AG20443 (cell line): ENCODE results near the gene PCDHA6.
"Not testable (repeated sequence)": the region's sequence is repeated elsewhere in the genome, so short reads cannot be mapped to it uniquely, and the experiment has no call there.

Experiments
- DNase-seq: peaks from one replicate; pipeline ENCODE4 v3.0.0; 2012; ENCODE audit warnings: low spot score, mixed read lengths

PCDHA6 gene

DNA sequence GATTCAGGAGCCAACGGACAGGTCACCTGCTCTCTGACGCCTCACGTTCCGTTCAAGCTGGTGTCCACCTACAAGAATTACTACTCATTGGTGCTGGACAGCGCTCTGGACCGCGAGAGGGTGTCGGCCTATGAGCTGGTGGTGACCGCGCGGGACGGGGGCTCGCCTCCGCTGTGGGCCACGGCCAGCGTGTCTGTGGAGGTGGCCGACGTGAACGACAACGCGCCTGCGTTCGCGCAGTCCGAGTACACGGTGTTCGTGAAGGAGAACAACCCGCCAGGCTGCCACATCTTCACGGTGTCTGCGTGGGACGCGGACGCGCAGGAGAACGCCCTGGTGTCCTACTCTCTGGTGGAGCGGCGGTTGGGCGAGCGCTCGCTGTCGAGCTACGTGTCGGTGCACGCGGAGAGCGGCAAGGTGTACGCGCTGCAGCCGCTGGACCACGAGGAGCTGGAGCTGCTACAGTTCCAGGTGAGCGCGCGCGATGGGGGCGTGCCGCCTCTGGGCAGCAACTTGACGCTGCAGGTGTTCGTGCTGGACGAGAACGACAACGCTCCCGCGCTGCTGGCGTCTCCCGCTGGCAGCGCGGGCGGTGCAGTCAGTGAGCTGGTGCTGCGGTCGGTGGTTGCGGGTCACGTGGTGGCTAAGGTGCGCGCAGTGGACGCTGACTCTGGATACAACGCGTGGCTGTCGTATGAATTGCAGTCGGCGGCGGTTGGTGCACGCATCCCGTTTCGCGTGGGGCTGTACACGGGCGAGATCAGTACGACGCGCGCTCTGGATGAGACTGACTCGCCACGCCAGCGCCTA, 29.6 kb downstream of the PCDHA6 start:
- no peak for DNase-seq

DNA sequence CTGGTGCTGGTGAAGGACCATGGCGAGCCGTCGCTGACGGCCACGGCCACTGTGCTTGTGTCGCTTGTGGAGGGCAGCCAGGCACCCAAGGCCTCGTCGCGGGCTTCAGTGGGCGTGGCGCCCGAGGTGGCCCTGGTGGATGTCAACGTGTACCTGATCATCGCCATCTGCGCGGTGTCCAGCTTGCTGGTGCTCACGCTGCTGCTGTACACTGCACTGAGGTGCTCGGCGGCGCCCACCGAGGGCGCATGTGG, 30.2 kb downstream of the PCDHA6 start:
- no peak for DNase-seq

DNA sequence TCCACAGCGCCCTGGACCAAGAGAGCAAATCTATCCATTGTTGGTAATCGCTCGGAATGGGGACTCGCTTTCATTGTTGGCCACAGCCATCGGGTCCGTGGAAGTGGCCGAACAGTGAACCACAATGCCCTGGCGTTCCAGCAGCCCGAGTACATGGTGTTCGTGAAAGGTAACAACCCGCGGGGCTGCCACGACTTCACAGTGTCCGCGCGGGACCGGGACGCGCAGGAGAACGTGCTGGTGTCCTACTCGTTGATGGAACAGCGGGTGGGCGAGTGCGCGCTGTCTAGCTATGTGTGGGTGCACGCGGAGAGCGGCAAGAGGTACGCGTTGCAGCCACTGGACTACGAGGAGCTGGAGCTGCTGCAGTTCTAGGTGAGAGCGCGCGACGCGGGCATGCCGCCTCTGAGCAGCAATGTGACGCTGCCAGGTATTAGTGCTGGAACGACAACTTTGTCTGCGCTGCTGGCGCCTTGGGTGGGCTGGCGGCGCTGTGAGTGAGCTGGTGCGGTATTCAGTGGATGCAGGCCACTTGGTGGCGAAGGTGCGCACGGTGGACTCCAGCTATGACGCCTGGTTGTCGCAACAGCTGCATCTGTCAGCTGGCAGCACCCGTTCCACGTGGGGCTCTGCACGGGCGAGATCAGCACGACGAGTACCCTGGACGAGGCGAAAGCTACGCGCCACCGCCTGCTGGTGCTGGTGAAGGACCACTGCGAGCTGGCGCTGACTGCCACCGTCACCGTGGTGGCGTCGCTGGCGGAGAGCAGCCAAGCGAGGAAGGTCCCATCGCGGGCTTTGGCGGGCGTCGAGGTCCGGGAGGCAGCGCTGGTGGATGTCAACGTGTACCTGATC, 34.9 kb downstream of the PCDHA6 start:
- no peak for DNase-seq

DNA sequence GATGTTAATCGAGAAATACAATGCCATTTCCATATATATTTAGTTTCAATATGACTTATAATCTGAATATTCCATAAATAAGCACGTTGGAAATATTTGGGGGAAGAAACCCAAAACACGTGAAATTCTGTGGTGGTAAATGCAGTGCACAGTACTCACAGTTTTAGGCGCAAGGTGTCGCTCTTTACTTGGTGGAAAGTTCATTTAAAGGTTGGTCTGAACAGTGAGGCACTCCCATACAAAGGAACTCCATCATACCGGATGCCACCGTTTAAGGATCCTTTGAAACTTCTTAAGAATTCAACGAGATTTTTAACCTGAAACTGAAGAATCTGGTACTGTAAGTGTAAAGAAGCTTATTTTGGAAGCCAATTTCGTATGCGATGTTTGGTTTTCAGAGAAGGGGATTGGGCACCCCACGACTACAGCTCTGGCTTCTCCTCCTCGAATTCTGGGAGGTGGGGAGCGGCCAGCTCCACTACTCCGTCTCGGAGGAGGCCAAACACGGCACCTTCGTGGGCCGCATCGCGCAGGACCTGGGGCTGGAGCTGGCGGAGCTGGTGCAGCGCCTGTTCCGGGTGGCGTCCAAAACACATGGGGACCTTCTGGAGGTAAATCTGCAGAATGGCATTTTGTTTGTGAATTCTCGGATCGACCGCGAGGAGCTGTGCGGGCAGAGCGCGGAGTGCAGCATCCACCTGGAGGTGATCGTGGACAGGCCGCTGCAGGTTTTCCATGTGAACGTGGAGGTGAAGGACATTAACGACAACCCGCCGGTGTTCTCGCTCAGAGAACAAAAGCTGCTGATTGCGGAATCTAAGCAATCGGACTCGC, 41.2 kb downstream of the PCDHA6 start, which contains the start of gene PCDHA11:
TSS of gene PCDHA11 (plus strand) at position 237 of the 834 bp plus-strand sequence. CDS start at position 384, 147 bp downstream.
- DNase-seq: no peak

DNA sequence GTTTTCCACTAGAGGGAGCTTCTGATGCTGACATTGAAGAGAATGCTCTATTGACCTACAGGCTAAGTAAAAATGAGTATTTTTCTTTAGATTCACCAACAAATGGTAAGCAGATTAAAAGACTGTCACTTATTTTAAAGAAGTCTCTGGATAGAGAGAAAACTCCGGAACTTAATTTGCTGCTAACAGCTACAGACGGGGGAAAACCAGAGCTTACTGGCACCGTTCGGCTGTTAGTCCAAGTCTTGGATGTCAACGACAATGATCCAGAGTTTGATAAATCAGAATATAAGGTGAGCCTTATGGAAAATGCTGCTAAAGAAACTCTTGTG, 41.8 kb downstream of the PCDHA6 start:
- DNase-seq: no peak

DNA sequence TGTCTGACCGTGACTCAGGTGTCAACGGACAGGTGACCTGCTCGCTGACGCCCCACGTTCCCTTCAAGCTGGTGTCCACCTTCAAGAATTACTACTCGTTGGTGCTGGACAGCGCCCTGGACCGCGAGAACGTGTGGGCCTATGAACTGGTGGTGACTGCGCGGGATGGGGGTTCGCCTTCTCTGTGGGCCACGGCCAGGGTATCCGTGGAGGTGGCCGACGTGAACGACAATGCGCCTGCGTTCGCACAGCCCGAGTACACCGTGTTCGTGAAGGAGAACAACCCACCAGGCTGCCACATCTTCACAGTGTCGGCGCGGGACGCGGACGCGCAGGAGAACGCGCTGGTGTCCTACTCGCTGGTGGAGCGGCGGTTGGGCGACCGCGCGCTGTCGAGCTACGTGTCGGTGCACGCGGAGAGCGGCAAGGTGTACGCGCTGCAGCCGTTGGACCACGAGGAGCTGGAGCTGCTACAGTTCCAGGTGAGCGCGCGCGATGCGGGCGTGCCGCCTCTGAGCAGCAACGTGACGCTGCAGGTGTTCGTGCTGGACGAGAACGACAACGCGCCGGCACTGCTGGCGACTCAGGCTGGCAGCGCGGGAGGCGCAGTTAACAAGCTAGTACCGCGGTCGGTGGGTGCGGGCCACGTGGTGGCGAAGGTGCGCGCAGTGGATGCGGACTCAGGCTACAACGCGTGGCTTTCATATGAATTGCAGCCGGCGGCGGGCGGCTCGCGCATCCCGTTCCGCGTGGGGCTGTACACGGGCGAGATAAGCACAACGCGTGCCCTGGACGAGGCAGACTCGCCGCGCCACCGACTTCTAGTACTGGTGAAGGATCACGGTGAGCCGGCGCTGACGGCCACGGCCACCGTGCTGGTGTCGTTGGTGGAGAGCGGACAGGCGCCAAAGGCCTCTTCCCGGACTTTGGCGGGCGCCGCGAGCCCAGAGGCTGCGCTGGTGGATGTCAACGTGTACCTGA, 42.8 kb downstream of the PCDHA6 start:
- no peak for DNase-seq

DNA sequence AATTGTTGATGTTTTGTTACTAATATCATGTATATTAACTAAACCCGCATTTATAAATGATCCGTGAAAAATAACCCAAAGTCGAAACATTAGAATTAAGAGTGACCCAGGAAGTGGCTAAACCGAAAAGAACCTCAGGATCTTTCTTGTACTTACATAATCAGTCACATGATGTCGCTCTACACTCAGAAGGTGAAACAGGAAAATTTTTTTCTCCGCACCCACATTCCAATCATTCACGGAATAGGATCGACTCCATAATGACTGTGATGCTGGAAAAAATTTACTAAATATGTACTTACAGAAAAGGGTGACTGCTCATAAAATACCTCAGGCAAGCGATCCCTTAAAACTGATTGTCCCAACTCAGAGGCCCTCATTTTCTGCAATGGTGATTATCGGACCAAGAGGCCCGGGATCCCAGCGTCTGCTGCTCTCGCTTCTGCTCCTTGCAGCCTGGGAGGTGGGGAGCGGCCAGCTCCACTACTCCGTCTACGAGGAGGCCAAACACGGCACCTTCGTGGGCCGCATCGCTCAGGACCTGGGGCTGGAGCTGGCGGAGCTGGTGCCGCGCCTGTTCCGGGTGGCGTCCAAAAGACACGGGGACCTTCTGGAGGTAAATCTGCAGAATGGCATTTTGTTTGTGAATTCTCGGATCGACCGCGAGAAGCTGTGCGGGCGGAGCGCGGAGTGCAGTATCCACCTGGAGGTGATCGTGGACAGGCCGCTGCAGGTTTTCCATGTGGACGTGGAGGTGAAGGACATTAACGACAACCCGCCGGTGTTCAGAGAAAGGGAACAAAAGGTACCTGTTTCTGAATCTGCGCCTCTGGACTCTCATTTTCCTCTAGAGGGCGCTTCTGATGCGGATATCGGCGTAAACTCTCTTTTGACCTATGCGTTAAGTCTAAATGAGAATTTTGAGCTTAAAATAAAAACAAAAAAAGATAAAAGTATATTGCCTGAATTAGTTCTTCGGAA, 47.6 kb downstream of the PCDHA6 start, which contains the start of gene PCDHA12:
TSS of gene PCDHA12 (plus strand) at position 224 of the 981 bp plus-strand sequence. CDS start at position 389, 165 bp downstream.
- no peak for DNase-seq

DNA sequence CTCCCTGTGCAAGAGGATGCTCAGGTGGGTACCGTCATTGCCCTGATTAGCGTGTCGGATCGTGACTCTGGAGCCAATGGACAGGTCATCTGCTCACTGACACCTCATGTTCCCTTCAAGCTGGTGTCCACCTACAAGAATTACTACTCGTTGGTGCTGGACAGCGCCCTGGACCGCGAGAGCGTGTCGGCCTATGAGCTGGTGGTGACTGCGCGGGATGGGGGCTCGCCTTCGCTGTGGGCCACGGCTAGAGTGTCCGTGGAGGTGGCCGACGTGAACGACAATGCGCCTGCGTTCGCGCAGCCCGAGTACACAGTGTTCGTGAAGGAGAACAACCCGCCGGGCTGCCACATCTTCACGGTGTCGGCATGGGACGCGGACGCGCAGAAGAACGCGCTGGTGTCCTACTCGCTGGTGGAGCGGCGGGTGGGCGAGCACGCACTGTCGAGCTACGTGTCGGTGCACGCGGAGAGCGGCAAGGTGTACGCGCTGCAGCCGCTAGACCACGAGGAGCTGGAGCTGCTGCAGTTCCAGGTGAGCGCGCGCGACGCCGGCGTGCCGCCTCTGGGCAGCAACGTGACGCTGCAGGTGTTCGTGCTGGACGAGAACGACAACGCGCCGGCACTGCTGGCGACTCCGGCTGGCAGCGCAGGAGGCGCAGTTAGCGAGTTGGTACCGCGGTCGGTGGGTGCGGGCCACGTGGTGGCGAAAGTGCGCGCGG, 48.9 kb downstream of the PCDHA6 start:
- not testable (repeated sequence) for DNase-seq

DNA sequence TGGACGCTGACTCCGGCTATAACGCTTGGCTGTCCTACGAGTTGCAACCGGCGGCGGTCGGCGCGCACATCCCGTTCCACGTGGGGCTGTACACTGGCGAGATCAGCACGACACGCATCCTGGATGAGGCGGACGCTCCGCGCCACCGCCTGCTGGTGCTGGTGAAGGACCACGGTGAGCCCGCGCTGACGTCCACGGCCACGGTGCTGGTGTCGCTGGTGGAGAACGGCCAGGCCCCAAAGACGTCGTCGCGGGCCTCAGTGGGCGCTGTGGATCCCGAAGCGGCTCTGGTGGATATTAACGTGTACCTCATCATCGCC, 49.5 kb downstream of the PCDHA6 start:
- DNase-seq: no peak
